NCI-H2171 (cell line): ENCODE measurements around the gene ZNF14.
"Not testable (repeated sequence)": the region's sequence is repeated elsewhere in the genome, so short reads cannot be mapped to it uniquely, and the experiment has no call there.

Experiments used
- DNase-seq: peaks from one replicate; lab custom pipeline; 2025; lab: John Stamatoyannopoulos, UW

ZNF14 gene

DNA sequence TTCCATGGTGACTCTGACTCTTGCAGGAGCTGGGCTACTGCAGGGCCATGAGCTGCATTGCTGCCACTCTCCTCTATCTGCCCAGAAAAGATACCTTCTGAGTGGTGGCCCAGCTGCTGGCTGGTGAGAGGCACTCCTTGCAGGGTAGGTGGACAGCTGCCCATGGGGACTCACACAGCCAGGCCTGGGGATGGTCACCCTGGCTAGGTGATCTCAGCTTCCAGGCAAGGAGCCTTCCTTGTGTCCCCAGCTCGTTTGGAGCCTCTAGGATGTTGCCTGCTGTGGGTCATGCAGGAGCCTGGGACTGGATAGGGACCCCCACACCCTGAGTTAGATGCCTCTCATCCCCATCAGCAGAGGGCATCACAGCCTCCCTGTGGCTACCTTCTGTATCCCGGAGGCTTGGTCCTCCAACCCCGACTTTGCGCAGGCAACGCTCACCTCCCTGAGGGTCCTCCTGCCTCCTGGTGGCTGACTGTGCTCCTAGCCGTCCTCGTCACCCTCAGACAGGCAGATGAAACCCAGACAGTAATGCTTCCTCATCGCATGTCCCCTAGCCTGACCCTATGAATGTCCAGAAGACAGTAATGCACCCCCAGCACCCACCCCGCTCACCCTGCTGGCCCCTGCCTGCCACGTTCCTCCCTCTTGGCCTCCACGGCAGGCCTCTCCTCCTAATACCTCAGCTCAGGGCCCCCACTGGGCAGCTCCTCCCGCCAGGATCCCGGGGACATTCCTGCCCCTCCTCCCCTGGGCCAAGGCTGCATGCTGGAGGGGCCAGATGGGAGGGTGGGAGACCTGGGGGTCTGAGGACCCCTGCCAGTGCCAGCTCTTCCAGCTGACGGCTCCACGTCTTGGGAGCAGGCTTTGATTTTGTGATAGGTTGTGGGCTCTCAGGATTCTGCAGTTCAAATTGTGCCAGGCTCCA, 13.6 kb upstream of the ZNF14 start:
- DNase-seq = no peak

DNA sequence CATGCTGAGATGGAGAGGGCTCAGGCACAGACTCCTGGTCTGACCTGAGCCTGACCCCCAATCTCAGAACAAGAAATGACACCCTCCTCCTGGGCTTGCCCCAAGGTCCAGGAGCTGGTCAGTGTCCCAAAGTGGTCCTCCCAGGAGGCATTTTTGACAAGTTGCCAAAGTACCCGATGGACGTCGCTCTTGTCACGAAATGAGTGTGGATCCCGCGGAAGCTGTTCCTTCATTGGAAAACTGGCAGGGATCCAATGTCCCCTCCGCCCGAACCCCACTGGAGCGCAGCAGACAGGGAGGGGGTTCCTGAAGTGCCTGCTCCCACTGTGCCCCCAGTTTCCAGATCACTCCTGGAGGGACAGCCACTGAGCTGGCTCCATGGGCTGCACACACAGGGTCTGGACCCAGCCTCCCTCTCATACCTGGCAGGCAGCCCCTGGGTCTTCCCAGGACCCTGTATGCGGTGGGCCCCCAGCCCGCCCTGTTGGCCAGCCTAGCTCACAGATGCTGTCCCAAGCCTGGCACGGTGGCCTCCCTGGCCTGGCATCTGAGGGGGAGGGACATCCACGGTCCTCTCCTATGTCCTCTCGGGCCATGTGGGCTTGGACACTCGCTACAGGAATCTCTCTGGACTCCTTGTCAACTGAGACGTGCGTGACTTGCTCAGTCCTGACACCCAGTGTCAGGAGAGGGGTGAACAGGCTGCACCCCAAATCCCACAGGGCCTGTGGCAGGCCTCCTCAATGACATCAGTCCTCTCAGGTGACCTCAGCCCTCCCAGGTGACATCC, 12.8 kb upstream of the ZNF14 start:
- DNase-seq = no peak

DNA sequence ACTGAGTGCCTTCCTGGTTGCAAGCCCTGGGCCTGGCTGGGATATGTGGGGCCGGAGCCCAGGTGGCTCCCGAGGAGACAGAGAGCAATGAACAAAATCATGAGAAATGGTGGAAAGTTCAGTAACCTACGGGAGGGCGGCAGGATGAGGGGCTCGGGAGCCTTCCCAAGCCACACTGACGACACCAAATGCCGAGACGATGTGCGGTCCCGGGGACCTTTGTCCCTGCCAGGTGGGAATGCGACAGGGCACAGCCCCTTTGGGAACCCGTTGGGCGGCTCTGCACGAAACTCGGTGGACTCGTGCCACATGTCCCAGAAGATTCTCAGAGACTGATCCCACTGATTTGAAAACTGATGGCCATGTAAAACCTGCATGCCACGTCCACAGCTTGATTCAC, 11.7 kb upstream of the ZNF14 start:
- no peak for DNase-seq

DNA sequence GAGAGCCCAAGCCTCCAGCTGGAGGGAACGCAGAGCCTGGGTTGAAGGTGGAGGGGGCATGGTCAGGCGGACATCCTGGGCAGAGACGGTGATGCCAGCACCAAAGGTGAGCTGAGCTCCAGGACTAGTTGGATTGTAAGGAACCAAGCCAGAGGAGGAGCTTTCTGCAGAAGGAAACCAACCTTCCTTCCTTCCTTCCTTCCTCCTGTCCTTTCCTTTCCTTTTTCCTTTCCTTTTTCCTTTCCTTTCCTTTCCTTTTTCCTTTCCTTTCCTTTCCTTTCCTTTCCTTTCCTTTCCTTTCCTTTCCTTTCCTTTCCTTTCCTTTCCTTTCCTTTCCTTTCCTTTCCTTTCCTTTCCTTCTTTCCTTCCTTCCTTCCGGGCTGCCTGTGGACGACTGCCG, 11.0 kb upstream of the ZNF14 start:
- not testable (repeated sequence) for DNase-seq

DNA sequence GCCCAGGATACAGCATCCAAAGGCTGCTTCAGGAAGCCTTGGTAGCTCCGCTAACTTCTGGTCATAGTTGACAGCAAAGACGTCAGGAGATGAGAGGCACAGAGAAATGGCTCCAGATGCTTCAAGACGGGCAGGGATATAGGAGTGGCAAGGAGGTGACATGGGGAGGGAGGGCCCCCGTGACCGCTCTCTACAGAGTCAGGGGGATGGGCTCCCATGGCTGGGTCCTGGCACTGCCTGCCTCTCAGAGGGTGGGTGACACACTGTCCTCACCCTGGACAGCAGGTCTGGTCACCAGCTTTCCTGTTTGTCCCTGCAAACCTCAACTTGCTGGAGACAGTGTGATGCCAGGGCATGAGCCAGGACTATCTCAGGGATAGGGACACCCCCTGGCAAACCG, 10.3 kb upstream of the ZNF14 start:
- DNase-seq = no peak

DNA sequence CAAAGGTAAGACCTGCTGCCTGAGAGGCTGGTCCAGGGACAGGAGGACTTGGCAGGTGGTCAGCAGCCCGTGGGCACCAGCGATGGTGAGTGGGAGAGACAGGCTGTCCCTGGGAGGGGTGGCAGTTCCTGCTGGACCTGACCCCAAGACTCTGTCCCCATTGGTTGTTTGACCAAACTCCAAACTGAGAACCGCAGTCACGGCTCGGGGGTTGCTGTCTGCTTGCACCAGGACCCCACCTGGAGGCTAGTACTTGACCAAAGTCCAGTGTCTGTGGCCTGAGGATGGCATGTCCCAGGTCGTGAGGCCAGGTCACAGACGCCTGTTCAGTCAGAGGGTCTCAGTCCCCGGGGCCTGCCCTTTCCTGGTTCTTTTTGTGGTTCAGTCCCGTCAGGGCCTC, 9.9 kb upstream of the ZNF14 start:
- DNase-seq = no peak

DNA sequence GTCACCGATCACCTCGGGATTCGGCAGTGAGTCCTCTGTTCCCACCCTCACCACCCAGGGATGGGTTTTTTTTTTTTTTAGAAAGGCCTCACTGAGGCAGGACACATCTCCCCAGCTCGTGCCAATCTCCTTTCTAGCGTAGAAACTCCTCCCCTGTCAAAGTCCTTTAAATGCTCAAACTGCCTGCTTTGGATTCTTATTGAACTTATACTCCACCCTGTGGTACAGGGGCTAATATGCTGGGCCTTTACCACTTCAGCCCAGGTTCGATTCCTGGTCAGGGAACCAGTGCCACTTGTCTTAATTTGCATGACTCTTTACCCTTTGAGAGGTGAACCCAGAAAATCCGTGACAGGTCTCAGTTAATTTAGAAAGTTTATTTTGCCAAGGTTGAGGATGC, 8.3 kb upstream of the ZNF14 start:
- no peak for DNase-seq

DNA sequence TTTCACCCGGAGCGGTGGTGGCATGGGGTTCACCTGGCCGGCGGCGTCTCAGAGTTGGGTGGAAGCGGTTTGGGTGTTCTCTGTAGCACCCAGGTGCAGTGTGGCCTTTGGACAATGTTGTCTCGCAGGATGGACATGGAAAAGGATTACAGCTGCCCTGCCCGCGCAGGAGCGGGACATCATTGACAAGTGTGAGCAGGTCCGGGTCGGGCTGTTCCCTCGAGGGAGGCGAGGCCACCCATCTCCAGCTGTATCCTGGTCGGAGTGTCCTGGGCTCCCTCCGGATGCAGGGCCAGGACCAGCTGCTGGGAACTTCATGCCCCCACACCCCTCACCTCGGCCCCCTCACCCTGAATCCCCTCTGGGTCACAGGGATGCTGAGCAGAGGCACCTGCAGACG, 7.8 kb upstream of the ZNF14 start:
- no peak for DNase-seq

DNA sequence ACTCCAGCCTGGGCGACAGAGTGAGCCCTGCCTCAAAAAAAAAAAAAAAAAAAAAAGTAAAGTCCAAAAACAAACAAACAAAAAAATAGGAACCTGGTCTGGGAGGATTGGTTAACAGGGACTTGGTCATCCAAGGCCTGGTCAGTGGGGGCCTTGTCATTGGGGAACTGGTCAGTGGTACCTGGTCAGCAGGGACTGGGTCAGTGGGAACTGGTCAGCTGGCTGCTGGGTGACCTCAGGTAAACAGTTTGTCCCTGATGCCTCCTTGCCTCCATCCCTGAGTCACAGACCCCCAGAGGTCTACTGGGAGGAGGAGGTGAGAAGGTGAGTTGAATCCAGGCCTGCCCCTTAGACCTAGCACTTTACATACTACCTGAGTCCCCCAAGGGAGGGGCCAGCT, 5.7 kb upstream of the ZNF14 start:
- DNase-seq = no peak

DNA sequence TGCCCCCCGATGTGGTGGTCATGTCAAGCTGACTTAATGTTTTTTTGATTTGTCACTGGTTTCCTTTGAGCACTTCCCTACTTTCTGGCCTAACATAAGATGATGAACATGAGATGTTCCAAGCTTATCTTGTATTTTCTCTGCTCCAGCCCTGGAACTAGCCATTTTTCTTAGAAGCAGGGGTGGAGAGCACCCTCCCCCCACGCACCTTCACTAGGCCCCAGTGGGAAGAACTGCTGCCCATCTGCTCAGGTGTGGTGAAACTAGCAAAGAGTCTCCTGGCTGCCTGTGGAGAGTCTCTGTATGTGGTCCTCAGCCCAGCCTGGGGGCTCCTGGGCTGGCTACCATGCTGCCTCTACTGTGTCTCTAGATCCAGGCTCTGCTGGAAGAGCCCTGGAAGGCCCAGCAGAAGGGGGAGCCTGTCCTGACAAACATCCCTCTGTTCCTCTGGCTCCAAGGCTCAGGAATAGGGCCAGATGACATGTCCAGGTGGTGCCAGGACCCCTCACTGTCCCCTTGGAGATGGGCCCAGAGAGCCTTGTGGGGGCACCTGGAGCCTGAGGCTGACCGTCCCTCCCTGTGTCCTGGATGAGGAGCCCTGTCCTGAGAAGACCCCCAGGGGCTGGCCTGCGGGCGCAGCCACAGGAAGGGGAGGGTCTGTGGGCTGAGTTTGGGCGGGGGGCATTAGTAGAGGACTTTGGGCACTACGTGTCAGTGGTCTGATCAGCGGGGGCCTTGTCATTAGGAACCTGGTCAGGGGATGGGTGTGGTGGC, 4.8 kb upstream of the ZNF14 start:
- no peak for DNase-seq

DNA sequence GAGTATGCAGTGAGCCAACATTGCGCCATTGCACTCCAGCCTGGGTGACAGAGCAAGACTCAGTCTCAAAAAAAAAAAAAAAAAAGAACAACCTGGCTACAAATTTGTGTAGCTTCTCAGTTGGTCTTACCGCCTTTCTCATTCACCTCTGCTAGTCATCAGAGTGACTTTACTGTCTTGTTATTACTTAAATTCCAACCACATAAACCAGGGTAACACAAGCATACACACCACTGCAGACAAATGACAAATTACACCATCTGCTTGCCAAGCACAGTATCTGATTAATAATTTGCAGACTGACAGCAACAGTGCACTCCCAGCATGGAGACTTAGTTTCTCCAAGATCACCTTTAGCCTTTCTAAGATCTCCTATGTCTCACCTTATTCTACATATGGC, 11.0 kb downstream of the ZNF14 start:
- no peak for DNase-seq

DNA sequence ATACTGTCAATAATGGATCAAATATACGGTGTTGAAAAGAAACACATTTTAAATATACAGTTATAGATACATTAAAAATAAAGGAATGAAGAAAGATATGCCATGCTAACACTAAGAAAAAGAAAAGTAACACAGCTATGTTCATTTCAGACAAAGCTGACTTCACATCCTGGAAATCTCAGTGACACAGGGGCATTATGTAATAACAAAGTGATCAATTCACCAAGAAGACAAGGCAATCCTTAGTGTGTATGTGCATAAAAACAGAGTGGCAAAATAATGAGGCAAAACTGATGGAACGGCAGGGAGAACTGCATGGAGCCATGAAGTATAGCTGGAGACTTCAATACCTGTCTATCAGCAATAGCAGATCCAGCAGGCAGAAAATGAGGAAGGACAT, 13.1 kb downstream of the ZNF14 start:
- DNase-seq = no peak

DNA sequence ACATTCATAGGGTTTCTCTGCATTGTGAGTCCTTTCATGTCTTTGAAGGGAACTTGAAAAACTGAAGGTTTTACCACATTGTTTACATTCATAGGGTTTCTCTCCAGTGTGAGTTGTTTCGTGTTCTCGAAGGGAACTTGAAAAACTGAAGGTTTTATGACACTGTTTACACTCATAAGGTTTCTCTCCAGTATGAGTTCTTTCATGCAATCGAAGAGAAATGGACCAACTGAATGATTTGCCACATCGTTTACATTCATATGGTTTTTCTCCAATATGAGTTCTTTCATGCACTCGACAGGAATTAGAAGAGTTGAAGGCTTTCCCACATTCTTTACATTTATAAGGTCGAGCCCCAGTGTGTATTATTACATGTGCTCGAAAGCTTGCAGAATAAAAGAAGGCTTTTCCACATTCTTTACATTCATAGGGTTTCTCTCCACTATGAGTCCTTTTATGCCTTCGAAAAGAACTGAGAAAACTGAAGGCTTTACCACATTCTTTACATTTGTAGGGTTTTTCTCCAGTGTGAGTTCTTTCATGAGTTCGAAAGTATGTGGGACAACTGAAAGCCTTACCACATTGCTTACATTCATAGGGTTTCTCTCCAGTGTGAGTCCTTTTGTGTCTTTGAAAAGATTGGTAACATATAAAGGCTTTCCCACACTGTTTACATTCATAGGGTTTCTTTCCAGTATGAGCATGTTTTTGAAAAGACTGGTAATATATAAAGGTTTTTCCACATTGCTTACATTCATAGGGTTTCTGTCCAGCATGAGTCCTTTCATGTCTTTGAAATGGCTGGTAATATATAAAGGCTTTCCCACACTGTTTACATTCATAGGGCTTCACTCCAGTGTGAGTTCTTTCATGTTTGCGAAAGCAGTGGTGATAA, 20.7 kb downstream of the ZNF14 start:
- no peak for DNase-seq

DNA sequence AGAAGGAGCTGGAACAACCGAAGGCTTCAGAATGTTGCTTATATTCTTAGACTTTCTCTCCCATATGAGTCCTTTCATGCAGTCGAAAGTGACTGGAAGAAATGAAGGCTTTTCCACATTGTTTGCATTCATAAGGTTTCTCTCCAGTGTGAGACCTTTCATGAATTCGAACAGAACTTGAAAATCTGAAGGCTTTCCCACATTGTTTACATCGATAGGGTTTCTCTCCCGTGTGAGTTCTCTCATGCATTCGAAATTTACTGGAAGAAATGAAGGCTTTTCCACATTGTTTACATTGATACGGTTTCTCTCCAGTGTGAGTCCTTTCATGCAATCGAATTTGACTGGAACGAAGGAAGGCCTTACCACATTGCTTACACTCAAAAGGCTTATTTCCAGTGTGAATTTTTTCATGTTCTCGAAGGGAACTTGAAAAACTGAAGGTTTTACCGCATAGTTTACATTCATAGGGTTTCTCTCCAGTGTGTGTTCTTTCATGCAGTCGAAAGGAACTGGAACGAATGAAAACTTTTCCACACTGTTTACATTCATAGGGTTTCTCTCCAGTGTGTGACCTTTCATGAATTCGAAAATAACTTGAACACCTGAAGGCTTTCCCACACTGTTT, 21.5 kb downstream of the ZNF14 start:
- no peak for DNase-seq

DNA sequence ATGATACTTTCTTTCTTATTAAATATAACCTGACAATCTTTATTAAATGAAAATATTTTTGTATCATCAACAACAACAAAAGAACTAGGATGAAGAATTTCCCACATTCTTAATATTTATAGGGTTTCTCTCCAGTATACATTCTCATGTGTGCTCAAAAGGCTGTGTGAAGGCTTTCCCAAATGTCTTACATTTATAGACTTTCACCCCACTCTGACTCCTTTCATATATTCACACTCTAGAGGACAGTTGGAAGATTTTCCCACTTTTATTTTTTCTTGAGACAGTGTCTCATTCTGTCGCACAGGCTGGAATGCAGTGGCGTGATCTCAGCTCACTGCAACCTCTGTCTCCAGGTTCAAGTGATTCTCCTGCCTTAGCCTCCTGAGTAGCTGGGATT, 22.4 kb downstream of the ZNF14 start:
- DNase-seq = no peak

DNA sequence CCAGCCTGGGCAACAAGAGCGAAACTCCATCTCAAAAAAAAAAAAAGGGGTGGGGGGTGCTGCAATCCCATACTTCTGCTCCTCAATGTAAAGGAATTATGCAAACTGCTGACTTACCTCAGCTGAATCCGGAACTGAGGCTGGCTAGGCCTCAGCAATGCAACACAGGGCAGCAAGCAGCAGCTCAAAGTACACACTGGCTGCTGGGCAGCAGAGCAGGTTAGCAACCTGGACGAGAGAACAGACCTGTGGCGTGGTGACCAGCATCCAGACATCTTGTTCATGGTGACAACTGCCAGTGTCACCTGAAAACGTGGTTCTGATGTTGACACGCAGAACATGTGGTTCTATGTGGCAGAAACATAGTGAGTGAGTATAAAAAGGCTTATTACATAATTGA, 28.1 kb downstream of the ZNF14 start:
- DNase-seq = no peak

DNA sequence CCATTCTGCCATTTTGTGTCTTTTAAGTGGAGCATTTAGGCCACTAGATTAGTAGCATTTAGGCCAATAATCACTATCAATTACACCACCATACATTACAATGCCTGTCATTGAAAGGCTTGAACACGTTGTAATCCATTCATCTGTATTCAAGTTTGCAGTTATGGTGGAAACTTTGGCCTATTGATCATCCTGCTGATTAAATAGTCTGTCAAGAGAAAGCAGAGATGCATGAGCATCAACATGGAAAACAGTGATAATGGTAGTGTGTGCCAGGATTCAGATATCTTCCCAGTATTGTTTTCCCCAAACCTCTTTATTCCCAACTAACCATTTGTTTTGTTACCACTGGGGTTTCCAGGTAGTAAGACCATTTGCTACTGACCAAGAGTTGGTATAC, 32.4 kb downstream of the ZNF14 start:
- DNase-seq = not testable (repeated sequence)

DNA sequence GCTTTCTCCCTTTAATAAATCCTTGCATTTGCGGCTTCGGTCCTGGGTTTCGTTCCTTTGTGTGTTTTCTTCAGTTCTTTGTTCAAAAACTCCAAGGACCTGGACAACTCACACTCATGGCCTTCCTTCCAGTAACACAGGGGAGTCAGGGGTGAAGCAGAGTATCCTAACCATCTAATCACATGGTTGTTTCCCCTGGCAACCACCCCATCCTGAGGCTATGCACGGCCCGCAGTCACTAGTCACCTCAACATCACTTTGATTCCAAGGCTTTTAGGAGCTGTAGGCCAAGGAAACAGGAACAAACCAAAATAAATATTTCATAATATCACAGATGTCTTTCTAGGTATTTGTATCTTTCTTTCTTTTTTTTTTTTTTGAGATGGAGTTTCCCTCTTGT, 35.3 kb downstream of the ZNF14 start:
- no peak for DNase-seq

DNA sequence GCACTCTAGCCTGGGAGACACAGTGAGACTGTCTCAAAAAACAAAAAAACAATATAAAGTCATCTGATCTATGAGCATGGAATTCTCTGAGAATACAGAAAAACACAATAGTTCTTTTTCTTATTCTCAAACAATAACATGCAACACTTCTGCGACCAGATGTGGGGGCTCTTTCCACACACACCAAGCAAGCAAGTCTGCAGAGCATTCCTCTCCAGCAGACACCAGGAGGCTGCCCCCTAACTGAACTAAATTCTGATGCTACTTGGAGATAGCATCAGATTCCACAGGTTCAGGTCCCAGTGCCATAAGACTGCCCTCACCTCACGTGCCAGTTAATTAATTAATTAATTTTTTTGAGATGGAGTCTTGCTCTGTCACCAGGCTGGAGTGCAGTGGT, 36.5 kb downstream of the ZNF14 start:
- DNase-seq = no peak

DNA sequence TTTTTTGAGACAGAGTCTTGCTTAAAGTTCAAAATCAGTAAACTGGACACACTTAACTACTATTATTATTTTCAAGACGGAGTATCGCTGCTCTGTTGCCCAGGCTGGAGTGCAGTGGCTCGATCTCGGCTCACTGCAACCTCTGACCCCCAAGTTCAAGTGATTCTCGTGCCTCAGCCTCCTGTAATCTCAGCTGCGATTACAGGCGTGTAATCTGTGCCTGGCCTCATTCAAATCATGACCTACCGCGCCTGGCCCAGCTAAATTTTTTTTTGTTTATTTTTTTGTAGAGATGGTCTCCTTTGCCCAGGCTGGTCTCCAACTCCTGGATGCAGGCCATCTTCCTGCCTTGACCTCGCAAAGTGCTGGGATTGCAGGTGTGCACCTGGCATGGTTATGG, 41.2 kb downstream of the ZNF14 start:
- DNase-seq = no peak

DNA sequence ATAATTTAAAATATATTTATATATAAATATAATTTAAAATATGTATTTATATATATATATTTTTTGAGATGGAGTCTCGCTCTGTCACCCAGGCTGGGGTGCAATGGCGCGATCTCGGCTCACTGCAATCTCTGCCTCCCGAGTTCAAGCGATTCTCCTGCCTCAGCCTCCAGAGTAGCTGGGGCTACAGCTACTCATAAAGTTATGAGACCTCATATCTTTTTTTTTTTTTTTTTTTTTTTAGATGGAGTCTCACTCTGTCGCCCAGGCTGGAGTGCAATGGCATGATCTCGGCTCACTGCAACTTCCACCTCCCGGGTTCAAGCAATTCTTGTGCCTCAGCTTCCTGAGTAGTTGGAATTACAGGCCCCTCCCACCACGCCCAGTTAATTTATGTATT, 43.9 kb downstream of the ZNF14 start:
- DNase-seq = not testable (repeated sequence)
